ENCODE measurements around the gene COL4A2. TPM values are rescaled to one million over a fixed set of nuclear protein-coding genes. Genes with fewer than 3 reads are reported as not detected.

The COL4A2 gene
- total RNA-seq, 2 experiments from 2014 or later: not detected

DNA sequence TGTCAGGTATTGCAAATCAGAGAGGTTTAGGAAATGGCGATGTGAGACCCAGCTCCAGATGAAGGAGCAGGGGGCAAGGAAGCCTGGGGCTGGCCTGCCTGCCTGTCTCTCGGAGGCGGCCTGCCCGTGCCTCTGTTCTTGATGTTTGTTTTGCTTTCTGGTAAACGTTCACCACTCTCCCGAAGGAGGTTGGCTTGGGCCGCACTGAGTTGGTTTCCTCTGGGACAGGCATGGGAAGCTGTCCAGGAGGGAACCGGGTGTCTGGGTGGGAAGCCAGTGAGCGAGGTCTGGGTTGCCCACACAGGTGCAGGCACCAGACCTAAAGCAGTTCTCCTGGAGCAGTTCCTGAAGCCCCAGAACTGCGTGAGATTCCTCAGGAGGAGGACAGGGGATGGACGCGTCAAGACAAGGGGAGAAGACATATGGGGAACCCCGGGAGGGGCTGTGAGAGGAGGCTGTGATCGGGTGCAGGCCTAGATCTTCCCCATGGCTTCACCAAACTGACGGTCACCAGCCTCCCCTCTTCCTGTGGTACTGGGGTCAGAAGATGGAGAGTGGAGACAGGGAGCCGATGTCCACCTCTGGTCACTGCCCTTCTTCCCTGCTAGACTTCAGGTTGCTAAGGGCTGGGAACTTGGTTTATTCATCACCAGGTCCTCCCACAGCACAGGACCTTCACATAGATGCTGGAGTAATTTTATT, 15.2 kb downstream of the COL4A2 start:
- Mint-ChIP-seq H3K36me3 (no peaks in the 10 kb centered on the region), H3K27me3 (peaks cover 18% of the 10 kb centered on the region), H3K4me1 (peaks cover 3% of the 10 kb centered on the region), H3K4me3 (no peak overlapping the region), H3K27ac (no peak overlapping the region), H3K9me3 (ENCODE audit: low read depth) (no peaks in the 10 kb centered on the region)
- ATAC-seq (no peak), DNase-seq (no peak)
- CTCF ChIA-PET: no interaction called here

DNA sequence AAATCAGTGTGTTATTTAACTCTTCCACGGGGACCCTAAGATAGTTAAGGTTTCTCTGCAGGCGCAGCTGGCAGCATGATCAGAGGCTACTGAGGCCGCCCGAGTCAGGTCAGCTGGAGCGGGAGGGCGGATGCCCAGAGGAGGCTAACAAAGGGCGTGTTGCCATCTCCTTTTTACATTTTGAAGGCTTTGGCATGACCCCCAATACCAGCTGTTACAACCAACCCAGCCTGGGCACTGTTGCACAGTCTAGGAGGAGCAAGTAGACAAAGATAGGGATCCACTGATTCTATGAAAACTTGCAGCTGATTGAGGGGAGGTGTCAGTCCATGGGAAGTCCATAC, 15.7 kb downstream of the COL4A2 start:
- ATAC-seq (no peak), DNase-seq (no peak)
- Mint-ChIP-seq H3K9me3 (ENCODE audit: low read depth) (no peaks in the 10 kb centered on the region), H3K27me3 (peaks cover 18% of the 10 kb centered on the region), H3K27ac (no peak overlapping the region), H3K36me3 (no peaks in the 10 kb centered on the region), H3K4me1 (peaks cover 3% of the 10 kb centered on the region), H3K4me3 (no peak overlapping the region)
- CTCF ChIA-PET: no interaction called here

- H3K27me3 Mint-ChIP-seq: peaks cover 20% of the 10 kb centered on the region
- no peaks in the 10 kb centered on the region for H3K36me3 Mint-ChIP-seq
- DNase-seq: no peak
- ATAC-seq: no peak
- no peak overlapping the region for H3K27ac Mint-ChIP-seq
- no peaks in the 10 kb centered on the region for H3K9me3 Mint-ChIP-seq (ENCODE audit: low read depth)
- CTCF ChIA-PET: no interaction called here
- peaks cover 3% of the 10 kb centered on the region for H3K4me1 Mint-ChIP-seq
- no peak overlapping the region for H3K4me3 Mint-ChIP-seq
Measured at GRCh38 chr13:110323172-110323891, 16.2 kb downstream of the COL4A2 start.

DNA sequence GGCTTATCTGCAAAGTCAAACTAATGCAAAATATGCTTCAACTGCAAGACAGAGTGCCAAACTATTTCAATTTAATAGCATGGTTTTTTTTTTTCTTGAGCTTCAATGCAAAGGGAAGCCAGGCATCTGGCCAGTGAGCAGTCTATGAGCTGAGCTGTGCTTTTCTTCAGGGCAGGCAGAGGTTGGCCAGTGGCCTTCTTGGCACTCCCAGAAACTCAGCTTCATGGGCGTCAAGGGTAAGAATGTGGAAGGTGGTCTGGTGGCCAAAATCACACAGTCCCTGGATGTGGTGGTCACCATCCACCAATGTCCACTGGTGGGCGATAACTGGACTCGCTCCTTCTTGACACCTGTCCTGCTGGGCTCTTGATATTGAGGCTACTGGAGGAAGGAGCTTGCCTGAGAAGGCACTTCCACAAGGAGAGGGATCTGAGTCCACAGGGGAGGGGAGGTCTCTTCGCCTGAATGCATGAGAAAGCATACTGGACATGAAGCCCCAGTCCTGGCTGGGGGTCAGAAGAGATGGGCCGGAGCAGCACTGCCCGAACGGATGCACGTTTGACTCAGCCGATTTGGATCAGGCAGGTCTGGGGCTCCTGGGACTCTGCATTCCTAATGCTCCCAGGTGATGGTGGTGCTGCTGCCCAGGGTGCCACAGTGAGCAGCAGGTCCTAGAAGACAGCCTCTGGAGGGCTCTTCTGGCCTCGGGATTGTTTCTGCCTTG, 17.1 kb downstream of the COL4A2 start:
- DNase-seq: no peak
- Mint-ChIP-seq H3K9me3 (ENCODE audit: low read depth) (no peaks in the 10 kb centered on the region), H3K27me3 (peaks cover 16% of the 10 kb centered on the region), H3K36me3 (no peaks in the 10 kb centered on the region), H3K27ac (no peak overlapping the region), H3K4me3 (no peak overlapping the region), H3K4me1 (peaks cover 3% of the 10 kb centered on the region)
- CTCF ChIA-PET: no interaction called here
- ATAC-seq: no peak

DNA sequence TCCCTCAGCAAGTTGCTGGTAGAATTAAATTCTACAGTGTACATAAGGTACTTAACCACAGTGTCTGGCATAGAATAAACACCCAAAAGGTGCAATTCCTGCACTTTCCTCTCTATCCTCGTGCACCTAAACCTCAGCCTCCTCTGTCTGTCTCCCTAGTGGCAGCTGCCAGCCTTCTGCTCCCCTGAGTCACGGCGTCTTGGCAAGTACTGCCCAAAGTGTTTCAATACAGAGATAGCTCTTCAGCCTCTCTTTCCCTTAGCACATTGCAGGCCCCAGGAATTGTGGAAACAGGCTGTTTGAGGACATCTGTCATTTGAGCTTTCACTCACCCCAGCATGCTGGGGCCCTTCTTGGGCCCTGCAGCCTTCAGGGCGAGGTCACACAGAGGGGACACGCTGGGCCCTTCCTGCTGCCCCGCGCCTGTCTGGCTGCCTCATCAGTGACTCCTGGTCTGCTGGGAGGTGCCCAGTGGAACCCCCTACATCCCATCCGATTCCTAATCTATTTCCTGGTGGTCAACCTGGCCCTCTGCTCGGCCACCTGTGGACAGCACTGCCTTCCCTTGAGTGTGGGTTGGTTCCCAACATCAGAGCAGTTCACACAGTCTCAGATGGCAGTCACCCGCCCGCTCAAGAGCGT, 19.3 kb downstream of the COL4A2 start:
- DNase-seq (no peak), ATAC-seq (no peak)
- CTCF ChIA-PET: no interaction called here
- Mint-ChIP-seq H3K4me3 (no peak overlapping the region), H3K27ac (no peak overlapping the region), H3K36me3 (no peaks in the 10 kb centered on the region), H3K27me3 (peaks cover 6% of the 10 kb centered on the region), H3K9me3 (ENCODE audit: low read depth) (no peaks in the 10 kb centered on the region), H3K4me1 (no peaks in the 10 kb centered on the region)

DNA sequence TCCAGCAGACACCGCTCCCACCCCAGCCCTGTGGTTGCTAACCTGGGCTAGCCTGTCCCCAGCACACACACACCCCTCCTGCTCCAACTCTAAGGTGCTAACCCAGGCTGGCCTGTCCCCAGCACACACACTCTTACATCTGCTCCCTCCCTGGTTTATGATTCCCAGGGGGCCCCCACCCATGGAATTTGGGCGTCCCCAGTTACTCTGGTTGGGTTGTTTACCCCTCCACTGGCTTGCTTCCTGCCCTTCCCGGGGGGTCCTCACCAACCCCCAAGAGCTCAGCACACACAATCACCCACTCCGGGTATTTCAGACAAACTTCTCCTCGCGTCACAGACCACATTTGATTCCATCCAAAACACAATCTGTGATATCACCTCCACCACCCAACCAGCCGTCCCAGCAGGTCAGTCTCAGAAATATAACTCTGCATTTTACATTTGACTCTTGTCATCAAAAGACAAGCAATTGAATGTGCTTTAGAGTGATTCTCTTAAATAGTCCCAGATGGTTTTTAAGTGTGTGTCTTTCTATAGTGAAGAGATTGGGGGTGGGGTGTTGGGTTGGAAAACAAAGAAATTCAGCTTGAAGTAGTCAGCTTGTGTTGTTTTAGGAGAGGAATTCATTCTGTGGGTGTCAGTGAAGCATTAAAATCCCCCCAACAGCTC, 20.1 kb downstream of the COL4A2 start:
- no peak for ATAC-seq
- H3K4me3 Mint-ChIP-seq: no peak overlapping the region
- H3K36me3 Mint-ChIP-seq: no peaks in the 10 kb centered on the region
- no peaks in the 10 kb centered on the region for H3K4me1 Mint-ChIP-seq
- H3K27me3 Mint-ChIP-seq: peaks cover 3% of the 10 kb centered on the region
- CTCF ChIA-PET: no interaction called here
- H3K9me3 Mint-ChIP-seq (ENCODE audit: low read depth): no peaks in the 10 kb centered on the region
- no peak overlapping the region for H3K27ac Mint-ChIP-seq
- no peak for DNase-seq

- Mint-ChIP-seq H3K36me3 (no peaks in the 10 kb centered on the region), H3K9me3 (ENCODE audit: low read depth) (no peaks in the 10 kb centered on the region), H3K27me3 (peaks cover 3% of the 10 kb centered on the region), H3K4me1 (no peaks in the 10 kb centered on the region), H3K27ac (no peak overlapping the region), H3K4me3 (no peak overlapping the region)
- ATAC-seq: no peak
- CTCF ChIA-PET: no interaction called here
- no peak for DNase-seq
Measured at GRCh38 chr13:110328573-110328972, 21.5 kb downstream of the COL4A2 start.

GRCh38 chr13:110329258-110329657, 22.2 kb downstream of the COL4A2 start:
- Mint-ChIP-seq H3K36me3 (no peaks in the 10 kb centered on the region), H3K4me3 (no peak overlapping the region), H3K27me3 (peaks cover 3% of the 10 kb centered on the region), H3K9me3 (ENCODE audit: low read depth) (no peaks in the 10 kb centered on the region), H3K4me1 (no peaks in the 10 kb centered on the region), H3K27ac (no peak overlapping the region)
- CTCF ChIA-PET: no interaction called here
- ATAC-seq: no peak
- DNase-seq: no peak

DNA sequence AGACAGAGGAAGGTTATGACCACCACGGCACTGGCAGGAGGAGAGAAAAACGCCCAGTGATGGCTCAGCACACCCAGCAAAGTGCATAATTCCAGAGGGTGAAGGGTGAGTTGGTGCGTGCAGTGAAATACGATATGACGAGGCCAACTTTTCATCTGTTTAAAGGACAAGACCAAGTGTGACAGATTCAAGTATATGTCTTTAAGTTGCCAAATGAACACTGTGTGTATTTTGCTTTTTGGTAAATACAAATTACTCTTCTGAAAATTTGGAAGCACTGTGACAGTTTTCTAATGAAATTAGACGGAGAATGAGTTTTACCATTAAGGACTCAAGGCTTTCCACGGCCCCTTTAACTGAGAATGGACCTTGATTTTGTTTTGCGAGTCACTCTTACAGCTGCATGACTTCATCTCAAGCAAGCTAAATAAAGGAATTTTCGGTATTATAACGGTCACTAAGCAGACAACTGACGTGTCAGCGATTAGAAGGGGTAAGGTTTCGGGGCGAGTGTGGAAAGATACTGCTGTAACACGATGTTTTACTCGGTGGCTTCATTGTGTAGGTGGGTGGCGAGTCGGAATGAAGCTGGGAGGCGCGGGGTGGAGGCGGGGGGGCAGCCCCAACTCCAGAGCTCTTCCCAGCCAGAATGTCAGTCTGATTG, 22.8 kb downstream of the COL4A2 start:
- Mint-ChIP-seq H3K27ac (no peak overlapping the region), H3K27me3 (peaks cover 3% of the 10 kb centered on the region), H3K4me3 (no peak overlapping the region), H3K36me3 (no peaks in the 10 kb centered on the region), H3K9me3 (ENCODE audit: low read depth) (no peaks in the 10 kb centered on the region), H3K4me1 (no peaks in the 10 kb centered on the region)
- ATAC-seq: no peak
- no peak for DNase-seq
- CTCF ChIA-PET: no interaction called here

DNA sequence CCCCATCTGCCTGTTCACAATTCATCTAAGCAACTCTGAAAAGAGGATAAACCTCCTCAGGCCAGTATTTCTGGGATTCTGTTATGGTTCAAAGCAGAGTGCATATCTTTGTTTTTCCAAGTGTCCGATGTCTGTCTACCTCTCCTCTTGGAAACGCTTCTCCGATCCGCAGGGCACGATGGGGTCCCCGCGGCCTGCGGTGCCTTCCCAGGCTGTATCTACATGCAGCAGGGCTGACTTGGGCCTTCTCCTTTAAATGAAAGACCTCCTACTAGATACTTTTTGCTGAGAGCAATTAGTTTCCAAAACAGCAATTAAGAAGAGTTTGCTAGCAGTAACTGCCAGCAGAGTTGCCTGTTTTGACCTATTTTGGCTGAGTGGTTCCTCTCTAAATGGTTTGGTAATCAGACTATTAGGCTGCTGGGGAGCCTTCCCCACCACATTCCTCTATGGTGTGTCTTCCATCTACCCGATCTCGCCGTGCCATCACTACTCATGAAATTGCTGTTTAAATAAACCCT, 23.5 kb downstream of the COL4A2 start:
- H3K27ac Mint-ChIP-seq: no peak overlapping the region
- no peak overlapping the region for H3K4me3 Mint-ChIP-seq
- no peaks in the 10 kb centered on the region for H3K36me3 Mint-ChIP-seq
- H3K9me3 Mint-ChIP-seq (ENCODE audit: low read depth): no peaks in the 10 kb centered on the region
- CTCF ChIA-PET: no interaction called here
- H3K27me3 Mint-ChIP-seq: peaks cover 3% of the 10 kb centered on the region
- ATAC-seq (no peak), DNase-seq (no peak)
- H3K4me1 Mint-ChIP-seq: no peaks in the 10 kb centered on the region

- Mint-ChIP-seq H3K9me3 (ENCODE audit: low read depth) (no peaks in the 10 kb centered on the region), H3K4me1 (no peaks in the 10 kb centered on the region), H3K27ac (no peak overlapping the region), H3K4me3 (no peak overlapping the region), H3K36me3 (no peaks in the 10 kb centered on the region), H3K27me3 (peaks cover 6% of the 10 kb centered on the region)
- ATAC-seq: no peak
- CTCF ChIA-PET: no interaction called here
- no peak for DNase-seq
Measured at GRCh38 chr13:110331362-110331761, 24.3 kb downstream of the COL4A2 start.

DNA sequence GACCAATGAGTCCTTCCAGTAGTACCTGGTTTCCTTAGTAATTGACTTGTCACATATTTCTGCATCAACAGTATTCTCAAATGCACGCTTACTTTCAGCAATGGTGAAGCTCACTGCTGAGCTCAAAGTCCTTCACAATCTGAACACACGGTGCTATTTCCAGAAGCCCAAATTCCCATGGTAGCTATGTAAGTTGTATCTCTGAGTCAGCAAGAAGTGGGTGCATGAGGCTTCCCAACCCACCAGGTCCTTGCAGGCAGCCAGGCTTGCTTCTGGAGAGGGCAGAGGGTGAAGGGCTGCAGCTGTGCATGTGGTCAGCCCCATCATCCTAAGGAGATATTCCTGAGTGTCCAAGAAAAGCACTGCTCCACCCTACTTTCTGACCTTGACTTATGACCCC, 25.7 kb downstream of the COL4A2 start:
- Mint-ChIP-seq H3K4me3 (no peak overlapping the region), H3K27me3 (peaks cover 6% of the 10 kb centered on the region), H3K27ac (no peak overlapping the region), H3K9me3 (ENCODE audit: low read depth) (no peaks in the 10 kb centered on the region), H3K36me3 (no peaks in the 10 kb centered on the region), H3K4me1 (no peaks in the 10 kb centered on the region)
- CTCF ChIA-PET: no interaction called here
- DNase-seq: no peak
- no peak for ATAC-seq

- CTCF ChIA-PET: no interaction called here
- peaks cover 5% of the 10 kb centered on the region for H3K27me3 Mint-ChIP-seq
- no peak overlapping the region for H3K27ac Mint-ChIP-seq
- H3K4me1 Mint-ChIP-seq: no peaks in the 10 kb centered on the region
- no peaks in the 10 kb centered on the region for H3K36me3 Mint-ChIP-seq
- no peaks in the 10 kb centered on the region for H3K9me3 Mint-ChIP-seq (ENCODE audit: low read depth)
- ATAC-seq: no peak
- no peak for DNase-seq
- no peak overlapping the region for H3K4me3 Mint-ChIP-seq
Measured at GRCh38 chr13:110333837-110334236, 26.8 kb downstream of the COL4A2 start.

Measured in activated CD8-positive, alpha-beta memory T cell treated with anti-CD3 and anti-CD28 coated beads, Interleukin-2, amount 10 ng/mL, durations not matched to agents 7 days and 5 days (primary cell).